A549 (cell line): ENCODE data around the gene ASB18. TPM values are rescaled to one million over a fixed set of nuclear protein-coding genes. Genes with fewer than 3 reads are reported as not detected.

Experiments
- ATAC-seq, 2 experiments: fragments of 200-7000 bp in 1 of 2; fragments of >200 bp in 1 of 2; cut with Nextera tagmentation in 1 of 2; cut with Tn5 transposase in 1 of 2; 3 replicates each; pipeline versions ENCODE4 v1.8.0 to v1.9.1; 2018 to 2020; ENCODE audit warnings: mild to moderate bottlenecking in 1 of 2, moderate library complexity in 1 of 2
- CTCF ChIA-PET: fragments of 300-600 bp; sonication (Branson Sonifier 250); formaldehyde crosslinking; extraction: SDS; loops from one replicate; lab custom pipeline; 2021; ENCODE audit warnings: antibody characterized with exemption, inconsistent platforms; lab: Yijun Ruan, JAX
- POLR2A ChIA-PET: fragments of 350-600 bp; formaldehyde crosslinking; extraction: SDS; loops from one replicate; lab custom pipeline; 2021; ENCODE audit warnings: antibody characterized with exemption, inconsistent platforms; lab: Yijun Ruan, JAX
- DNase-seq, 2 experiments: peaks; one replicate each; pipeline versions ENCODE4 v3.0.0 to v3.0.0-alpha.2; 2011 to 2016; ENCODE audit warnings: low read depth in 1 of 2, low spot score in 1 of 2
- FAIRE-seq: peaks from 2 replicates; lab custom pipeline; 2011; peaks lifted over from hg19 to GRCh38; lab: Jason Lieb, UNC
- H3K27ac ChIP-seq, 2 experiments: fragments of >200 bp; sonication (Bioruptor Twin); formaldehyde crosslinking; 3 replicates each; pipeline ENCODE4 v1.5.1; 2016 to 2017
- H3K4me1 ChIP-seq: fragments of >200 bp; sonication (Bioruptor Twin); formaldehyde crosslinking; 3 replicates; pipeline ENCODE4 v1.6.1; 2016
- H3K4me2 ChIP-seq: fragments of >200 bp; sonication (Bioruptor Twin); formaldehyde crosslinking; 3 replicates; pipeline ENCODE4 v1.6.1; 2016
- H3K4me3 ChIP-seq: fragments of >200 bp; sonication (Bioruptor Twin); formaldehyde crosslinking; 3 replicates; pipeline ENCODE4 v1.5.1; 2016
- H3K9me3 ChIP-seq: fragments of >200 bp; sonication (Bioruptor Twin); formaldehyde crosslinking; 3 replicates; pipeline ENCODE4 v1.6.1; 2016
- BCL3 ChIP-seq: fragments of >200 bp; sonication (Bioruptor Twin); formaldehyde crosslinking; IDR thresholded peaks from 3 replicates; pipeline ENCODE4 v1.6.1; 2016
- CBX2 ChIP-seq: fragments of 200-600 bp; sonication (generic); IDR thresholded peaks from 2 replicates; pipeline ENCODE4 v1.6.1; 2016; ENCODE audit warnings: low read depth, mild to moderate bottlenecking, borderline replicate concordance
- CTCF ChIP-seq: fragments of >200 bp; sonication (Bioruptor Twin); formaldehyde crosslinking; IDR thresholded peaks from 3 replicates; pipeline ENCODE4 v1.5.1; 2016
- ESRRA ChIP-seq: fragments of 150-350 bp; IDR thresholded peaks from 2 replicates; pipeline ENCODE4 v1.6.1; 2014; ENCODE audit warnings: mild to moderate bottlenecking, low read length, borderline replicate concordance
- HMGXB4 ChIP-seq: fragments of 250-450 bp; sonication (Bioruptor Pico); IDR thresholded peaks from 2 replicates; pipeline ENCODE4 v1.5.0; 2021; ENCODE audit warnings: mild to moderate bottlenecking, moderate library complexity, borderline replicate concordance
- HOXA7 ChIP-seq: fragments of 250-450 bp; sonication (Bioruptor Pico); IDR thresholded peaks from 2 replicates; pipeline ENCODE4 v1.5.0; 2020; ENCODE audit warnings: mild to moderate bottlenecking, moderate library complexity
- JUNB ChIP-seq: fragments of >200 bp; sonication (Bioruptor Twin); formaldehyde crosslinking; IDR thresholded peaks from 2 replicates; pipeline ENCODE4 v1.6.1; 2016
- KDM1A ChIP-seq: fragments of 200-600 bp; sonication (generic); IDR thresholded peaks from 2 replicates; pipeline ENCODE4 v1.6.1; 2016; ENCODE audit warnings: low read depth, mild to moderate bottlenecking
- MAFK ChIP-seq: fragments of 450-650 bp; IDR thresholded peaks from 2 replicates; pipeline ENCODE4 v1.6.1; 2014; ENCODE audit not compliant: partially characterized antibody
- MAZ ChIP-seq: fragments of 150-350 bp; IDR thresholded peaks from 2 replicates; pipeline ENCODE4 v1.6.1; 2014; ENCODE audit warnings: antibody characterized with exemption, low read depth, low read length, borderline replicate concordance
- NR3C1 ChIP-seq: fragments of >200 bp; sonication (Bioruptor Twin); formaldehyde crosslinking; IDR thresholded peaks from 3 replicates; pipeline ENCODE4 v1.6.1; 2017
- PBX3 ChIP-seq: IDR thresholded peaks from 2 replicates; pipeline ENCODE4 v1.6.1; 2012
- RFX5 ChIP-seq: fragments of 450-650 bp; IDR thresholded peaks from 2 replicates; pipeline ENCODE4 v1.7.1; 2014; ENCODE audit warnings: antibody characterized with exemption, mild to moderate bottlenecking, moderate library complexity
- SREBF2 ChIP-seq: fragments of 450-650 bp; IDR thresholded peaks from 2 replicates; pipeline ENCODE4 v1.6.1; 2014; ENCODE audit warnings: mild to moderate bottlenecking, moderate library complexity
- TFCP2L1 ChIP-seq: fragments of 250-450 bp; sonication (Bioruptor Pico); IDR thresholded peaks from 2 replicates; pipeline ENCODE4 v1.5.0; 2021; ENCODE audit warnings: mild to moderate bottlenecking
- USF2 ChIP-seq: fragments of 450-650 bp; IDR thresholded peaks from 2 replicates; pipeline ENCODE4 v1.6.1; 2014; ENCODE audit warnings: antibody characterized with exemption
- ZNF302 ChIP-seq: fragments of 250-450 bp; sonication (Bioruptor Pico); IDR thresholded peaks from 2 replicates; pipeline ENCODE4 v1.9.0; 2021; ENCODE audit warnings: inconsistent platforms, mild to moderate bottlenecking, moderate library complexity
- WGBS: methylation state at CpG from one replicate; pipeline ENCODE4 v1.1.6; 2017; ENCODE audit errors: missing lambda C conversion rate; 5-methylcytosine and 5-hydroxymethylcytosine counted together
- polyA plus RNA-seq, 4 experiments: library from polyadenylated mRNA; depleted of rRNA in 3 of 4; stranded (reverse); fragments of >200 nt; fragmentation: RNase III in 1 of 4; extraction: RNeasy Plus Mini Kit Qiagen cat#74134 plus additional on column Dnase treatment in 1 of 4; gene quantifications; 2 replicates in 3 of 4; 3 replicates in 1 of 4; pipeline ENCODE4 v1.2.3, GENCODE V29; 2011 to 2017

The ASB18 gene
- polyA plus RNA-seq, 2 of the 4 experiments (the other 2 are of a cell fraction), result not detected

- H3K4me3 ChIP-seq, result no peak overlapping the region
- no peaks in the 10 kb centered on the region for H3K9me3 ChIP-seq
- no peak overlapping the region for H3K27ac ChIP-seq
- ChIA-PET POLR2A (no interaction called here), CTCF (interaction anchor here (0.6 to 1.3 kb wide), 2 partner anchors 11 to 762 kb away, joined by 3 to 4 read pairs; no protein-coding TSS in a partner anchor)
- DNase-seq (no peak), ATAC-seq (no peak), FAIRE-seq (no peak)
- H3K4me1 ChIP-seq, result no peaks in the 10 kb centered on the region
- H3K4me2 ChIP-seq, result no peak overlapping the region
- TF ChIP-seq KDM1A, result no peak
- no peak for TF ChIP-seq TFCP2L1 (CRISPR knock-in tag)
- TF ChIP-seq ESRRA, result no peak
- no peak for TF ChIP-seq PBX3
- TF ChIP-seq BCL3, result no peak
- no peak for TF ChIP-seq CBX2
- TF ChIP-seq ZNF302 (CRISPR knock-in tag), result no peak
- TF ChIP-seq MAZ, result no peak
- TF ChIP-seq HOXA7 (CRISPR knock-in tag), result no peak
- no peak for TF ChIP-seq HMGXB4 (CRISPR knock-in tag)
- no peak for TF ChIP-seq MAFK
- TF ChIP-seq NR3C1, result no peak
- WGBS, result 48% methylated on average over 9 of the region's 11 CpGs
Observed at GRCh38 chr2:236298924-236299475, 34.8 kb upstream of the ASB18 start.

- POLR2A ChIA-PET, result no interaction called here
- no peak overlapping the region for H3K4me2 ChIP-seq
- FAIRE-seq (no peak), DNase-seq (no peak), ATAC-seq (no peak)
- TF ChIP-seq TFCP2L1 (CRISPR knock-in tag) (no peak), CBX2 (no peak), RFX5 (no peak), JUNB (no peak), CTCF (no peak), SREBF2 (no peak), USF2 (no peak)
- H3K27ac ChIP-seq, result no peak overlapping the region
- H3K9me3 ChIP-seq, result no peaks in the 10 kb centered on the region
- CTCF ChIA-PET, result interaction anchor here (0.6 kb wide), 1 partner anchor 1123 kb away, joined by 3 read pairs; no protein-coding TSS in a partner anchor
- H3K4me1 ChIP-seq, result no peaks in the 10 kb centered on the region
- no peak overlapping the region for H3K4me3 ChIP-seq
- WGBS, result 31% methylated on average over 8 of the region's 8 CpGs
Observed at GRCh38 chr2:236295481-236295880, 31.3 kb upstream of the ASB18 start.
